Right lobe of liver (tissue), 6 donors: ENCODE results near the gene OLFML2B. TPM values are rescaled to one million over a fixed set of nuclear protein-coding genes. Genes with fewer than 3 reads are reported as not detected.

Source experiments
- ATAC-seq, 4 donors: fragments of 200-7000 bp; cut with Tn5 transposase; one replicate each; pipeline ENCODE4 v1.9.1; 2020; ENCODE audit warnings: mild to moderate bottlenecking in 4 of 4, moderate library complexity in 4 of 4
- DNase-seq, 3 donors: peaks; one replicate each; pipeline ENCODE4 v3.0.0-alpha.2; 2020
- H3K27ac ChIP-seq, 3 donors: fragments of 200-600 bp; one replicate each; pipeline ENCODE4 v1.8.0; 2022
- H3K27me3 ChIP-seq, 2 donors: fragments of 200-600 bp; one replicate each; pipeline ENCODE4 v1.8.0; 2022
- H3K36me3 ChIP-seq, 4 donors: fragments of 200-600 bp; sonication (generic) in 1 of 4; one replicate each; pipeline versions ENCODE4 v1.5.1 to v1.8.0; 2017 to 2022; ENCODE audit warnings: control low read depth in 1 of 4
- H3K4me1 ChIP-seq, 4 donors: fragments of 200-600 bp; sonication (generic) in 1 of 4; one replicate each; pipeline versions ENCODE4 v1.5.1 to v1.8.0; 2017 to 2022; ENCODE audit warnings: control low read depth in 1 of 4
- H3K4me3 ChIP-seq, 3 donors: fragments of 200-600 bp; one replicate each; pipeline ENCODE4 v1.8.0; 2022
- H3K9me3 ChIP-seq, 4 donors: fragments of 200-600 bp; sonication (generic) in 1 of 4; one replicate each; pipeline versions ENCODE4 v1.5.1 to v1.8.0; 2017 to 2022; ENCODE audit warnings: control low read depth in 1 of 4
- CTCF ChIP-seq, 4 donors: fragments of 200-600 bp in 3 of 4; fragments of 450-650 bp in 1 of 4; IDR thresholded peaks; one replicate each; pipeline versions ENCODE4 v1.5.1 to v1.8.0; 2016 to 2022; ENCODE audit warnings: antibody characterized with exemption in 4 of 4, mild to moderate bottlenecking in 2 of 4
- POLR2A ChIP-seq: fragments of 450-650 bp; IDR thresholded peaks from one replicate; pipeline ENCODE4 v1.6.1; 2017; ENCODE audit warnings: antibody characterized with exemption, mild to moderate bottlenecking
- WGBS: methylation state at CpG from one replicate; pipeline ENCODE4 v1.1.6; 2018; ENCODE audit warnings: low coverage, low lambda C conversion rate; ENCODE audit not compliant: insufficient coverage; ENCODE audit errors: missing lambda C conversion rate; 5-methylcytosine and 5-hydroxymethylcytosine counted together
- intact Hi-C, 2 donors: fragments of 100-400 bp; cut with DNase I; formaldehyde crosslinking; loops; one replicate each; pipeline versions ENCODE4 v1.11.2 to v1.14.1; 2022
- total RNA-seq, 6 experiments: library from RNA; depleted of rRNA in 2 of 6; stranded (reverse); fragments of >200 nt in 2 of 6; fragmentation: NEBNext Ultra II Directional in 3 of 6; extraction: Animal tissue kit (Norgen Biotek cat#: 25700) in 3 of 6; gene quantifications; one replicate each; pipeline versions ENCODE4 v1.1.0 to v1.2.4, GENCODE V29; 2016 to 2023
- donor health status: DM: no; HTN: yes; CAD: no.
- donor health status: DM: no; HTN: no; CAD: no.
- donor health status: DM: no; HTN: no; CAD: no.
- donor health status: DM: no; HTN: yes; CAD: no.
- donor health status: DM: no; HTN: yes; CAD: no.

The OLFML2B gene
- total RNA-seq, 6 experiments from 2014 or later = 0.37 to 2.1 (median 1.3) TPM

- Histone ChIP-seq H3K27ac (peak overlapping the region in 1 of 3 donors; percentile 56), H3K4me3 (no peak overlapping the region), H3K36me3 (peaks cover 0 to 9% (median 4%) of the 10 kb centered on the region in 4 donors), H3K27me3 (no peaks in the 10 kb centered on the region), H3K4me1 (no peaks in the 10 kb centered on the region), H3K9me3 (no peaks in the 10 kb centered on the region)
- intact Hi-C loops = no loop called here
- TF ChIP-seq POLR2A (no peak), CTCF (IDR thresholded peaks at IDR 0.05) (no peak)
- WGBS = 54% methylated on average over 8 of the region's 8 CpGs
- peak in 2 of 4 donors; percentile 39 to 41 for ATAC-seq
- DNase-seq = no peak
Observed at GRCh38 chr1:161962091-161962887, 61.4 kb downstream of the OLFML2B start.

GRCh38 chr1:161958425-161958824, 65.2 kb downstream of the OLFML2B start:
- Histone ChIP-seq H3K4me3 (no peak overlapping the region), H3K9me3 (no peaks in the 10 kb centered on the region), H3K27me3 (no peaks in the 10 kb centered on the region), H3K27ac (no peak overlapping the region), H3K36me3 (peaks cover 0 to 9% (median 4%) of the 10 kb centered on the region in 4 donors), H3K4me1 (no peaks in the 10 kb centered on the region)
- intact Hi-C loops = no loop called here
- no peak for DNase-seq
- WGBS = 77% methylated on average over 4 of the region's 7 CpGs
- TF ChIP-seq CTCF (IDR thresholded peaks at IDR 0.05) (no peak), POLR2A (no peak)
- no peak for ATAC-seq

- Histone ChIP-seq H3K4me1 (no peaks in the 10 kb centered on the region), H3K9me3 (no peaks in the 10 kb centered on the region), H3K36me3 (peaks cover 0 to 9% (median 4%) of the 10 kb centered on the region in 4 donors), H3K27me3 (no peaks in the 10 kb centered on the region), H3K27ac (no peak overlapping the region), H3K4me3 (no peak overlapping the region)
- WGBS = 88% methylated on average over 3 of the region's 3 CpGs
- intact Hi-C loops = no loop called here
- ATAC-seq = no peak
- TF ChIP-seq POLR2A = no peak
- TF ChIP-seq CTCF (IDR thresholded peaks at IDR 0.05) = no peak
- DNase-seq = no peak
Observed at GRCh38 chr1:161956930-161957329, 66.7 kb downstream of the OLFML2B start.

GRCh38 chr1:161956097-161956496, 67.6 kb downstream of the OLFML2B start:
- ATAC-seq = no peak
- H3K36me3 ChIP-seq = peaks cover 0 to 9% (median 4%) of the 10 kb centered on the region in 4 donors
- H3K9me3 ChIP-seq = no peaks in the 10 kb centered on the region
- intact Hi-C loops = no loop called here
- no peaks in the 10 kb centered on the region for H3K4me1 ChIP-seq
- WGBS = 90% methylated on average over 4 of the region's 4 CpGs
- TF ChIP-seq CTCF (IDR thresholded peaks at IDR 0.05) (no peak), POLR2A (no peak)
- no peaks in the 10 kb centered on the region for H3K27me3 ChIP-seq
- DNase-seq = no peak
- H3K27ac ChIP-seq = no peak overlapping the region
- H3K4me3 ChIP-seq = no peak overlapping the region
